ENCODE data around the gene SERPINB6.
"Not testable (repeated sequence)": the region's sequence is repeated elsewhere in the genome, so short reads cannot be mapped to it uniquely, and the experiment has no call there.

The SERPINB6 gene

DNA sequence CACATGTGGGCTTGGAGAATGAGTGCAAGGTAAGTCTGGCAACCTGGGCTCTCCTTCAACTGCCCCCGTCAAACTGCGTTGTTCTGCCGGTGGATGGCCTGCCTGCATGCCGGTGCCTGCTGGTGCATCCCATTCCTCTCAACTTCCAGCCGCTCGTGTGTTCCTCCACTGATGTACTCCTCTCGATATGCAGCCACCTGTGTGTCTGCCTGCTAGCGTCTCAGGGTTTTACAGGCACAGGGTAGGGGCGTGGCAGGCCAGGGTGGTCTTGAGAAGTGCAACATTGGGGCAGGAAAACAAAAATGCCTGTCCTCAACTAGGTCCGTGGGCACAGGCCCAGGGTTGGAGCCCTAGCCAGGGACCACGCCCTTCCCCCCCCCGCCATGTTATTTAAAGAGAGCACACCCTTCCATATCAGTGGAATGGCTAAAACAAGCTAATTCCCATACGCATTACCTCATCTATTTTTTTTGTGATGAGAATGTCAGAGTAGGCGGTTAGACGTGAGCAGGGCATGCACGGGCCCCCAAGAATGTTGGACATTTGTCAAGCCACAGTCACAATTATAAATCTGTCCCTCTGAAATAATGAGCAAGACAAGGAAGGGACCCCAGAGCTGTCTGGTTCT, 33.2 kb downstream of the SERPINB6 start:
- no peak for DNase-seq (ENCODE audit: low spot score)

DNA sequence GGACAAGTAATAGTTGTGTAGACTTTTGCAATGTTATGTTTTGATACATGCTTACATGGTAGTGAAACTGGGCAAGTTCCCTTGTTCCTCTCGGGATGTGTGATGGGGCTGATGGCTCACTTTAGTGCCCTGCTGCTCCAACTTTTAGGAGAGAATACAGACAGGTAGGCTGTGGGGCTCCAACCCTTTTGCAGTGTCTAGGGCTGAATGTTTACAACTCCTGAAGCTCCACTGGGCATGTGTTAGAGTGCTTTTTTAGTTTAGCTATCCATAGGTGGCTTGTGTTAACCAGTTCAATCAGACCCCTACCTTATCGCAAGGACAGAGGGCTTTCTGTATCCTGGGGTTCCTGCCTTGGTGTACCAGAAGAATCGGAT, 33.8 kb downstream of the SERPINB6 start:
- DNase-seq (ENCODE audit: low spot score), result no peak

DNA sequence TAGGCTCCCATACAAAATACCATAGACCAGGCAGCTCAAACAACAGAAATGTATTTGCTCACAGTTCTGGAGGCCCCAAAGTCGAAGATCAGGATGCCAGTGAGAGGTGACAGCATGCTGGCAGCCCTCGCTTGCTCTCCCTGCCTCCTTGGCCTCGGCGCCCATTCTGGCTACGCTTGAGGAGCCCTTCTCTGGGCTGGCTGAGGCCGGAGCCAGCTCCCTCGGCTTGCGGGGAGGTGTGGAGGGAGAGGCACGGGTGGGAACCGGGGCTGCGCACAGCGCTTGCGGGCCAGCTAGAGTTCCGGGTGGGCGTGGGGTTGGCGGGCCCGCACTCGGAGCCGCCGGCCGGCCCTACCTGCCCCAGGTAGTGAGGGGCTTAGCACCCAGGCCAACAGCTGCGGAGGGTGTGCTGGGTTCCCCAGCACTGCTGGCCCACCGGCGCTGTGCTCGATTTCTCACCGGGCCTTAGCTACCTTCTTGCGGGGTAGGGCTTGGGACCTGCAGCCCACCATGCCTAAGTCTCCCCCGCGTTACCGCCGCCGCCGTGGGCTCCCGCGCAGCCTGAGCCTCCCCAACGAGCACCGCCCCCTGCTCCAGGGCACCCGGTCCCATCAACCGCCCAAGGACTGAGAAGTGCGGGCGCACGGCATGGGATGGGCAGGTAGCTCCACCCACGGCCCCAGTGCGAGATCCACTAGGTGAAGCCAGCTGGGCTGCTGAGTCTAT, 35.6 kb downstream of the SERPINB6 start:
- no peak for DNase-seq (ENCODE audit: low spot score)

DNA sequence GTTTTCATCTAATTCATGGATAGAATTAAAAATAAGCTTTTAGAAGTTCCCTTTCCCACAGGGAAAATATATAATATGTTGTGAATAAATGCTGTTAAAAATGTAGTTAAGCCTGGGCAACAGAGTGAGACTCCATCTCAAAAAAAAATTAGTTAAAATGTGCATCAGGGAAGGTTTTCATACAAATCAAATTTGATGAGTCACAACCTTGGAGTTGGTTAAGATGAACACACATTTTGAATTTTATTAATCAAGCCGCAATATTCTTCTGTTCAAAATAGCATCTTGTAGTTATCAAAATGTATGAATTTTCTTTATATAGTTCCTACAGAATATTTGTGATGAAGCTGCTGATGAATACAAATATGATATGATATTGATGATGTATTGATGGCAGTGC, 37.3 kb downstream of the SERPINB6 start:
- no peak for DNase-seq (ENCODE audit: low spot score)

DNA sequence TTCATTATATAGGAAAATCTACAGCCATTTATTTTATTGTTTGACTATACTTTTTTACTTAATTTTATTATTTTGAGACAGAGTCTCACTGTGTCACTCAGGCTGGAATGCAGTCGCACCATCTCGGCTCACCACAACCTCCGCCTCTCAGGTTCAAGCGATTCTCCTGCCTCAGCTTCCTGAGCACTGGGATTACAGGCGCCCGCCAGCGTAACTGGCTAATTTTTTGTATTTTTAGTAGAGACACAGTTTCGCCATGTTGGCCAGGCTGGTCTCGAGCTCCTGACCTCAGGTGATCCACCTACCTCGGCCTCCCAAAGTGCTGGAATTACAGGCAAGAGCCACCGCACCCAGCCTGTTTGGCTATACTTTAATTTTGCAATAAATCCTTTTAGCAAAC, 38.5 kb downstream of the SERPINB6 start:
- not testable (repeated sequence) for DNase-seq (ENCODE audit: low spot score)

DNA sequence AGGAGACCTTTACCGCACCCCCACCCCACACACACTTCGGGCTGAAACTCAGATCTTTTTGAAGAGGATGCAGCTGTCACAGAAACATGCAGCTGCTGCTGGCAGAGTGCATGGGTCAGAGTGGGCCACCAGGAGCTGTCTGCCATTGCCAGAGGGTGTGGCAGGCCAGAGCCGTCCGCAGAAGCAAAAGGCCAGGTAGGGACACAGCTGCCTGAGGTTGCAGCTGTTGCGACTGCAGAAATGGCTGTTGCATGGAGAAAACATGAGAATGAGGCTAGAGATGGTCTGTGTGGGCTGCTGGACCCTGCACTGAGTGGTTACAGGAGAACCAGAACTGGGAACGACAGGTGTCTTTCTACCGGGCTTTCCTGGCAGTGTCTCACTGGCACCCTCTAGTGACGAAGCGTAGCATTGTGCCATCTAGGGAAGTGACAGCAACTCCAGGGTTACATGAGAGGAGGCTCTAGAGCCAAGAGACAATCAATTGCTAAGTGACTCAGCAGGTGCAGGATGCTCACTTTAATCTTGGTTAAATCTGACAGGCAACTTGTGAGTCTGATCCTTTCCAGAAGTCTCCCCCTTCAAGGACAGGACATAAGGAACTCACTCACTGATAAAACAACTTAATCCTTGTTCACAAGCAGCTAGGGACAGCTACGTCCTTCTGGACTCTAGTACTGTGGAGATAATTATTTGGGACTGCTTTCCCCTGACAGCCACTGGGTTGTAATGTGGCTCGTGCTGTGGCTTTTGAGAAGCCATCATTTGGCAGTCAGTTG, 39.2 kb downstream of the SERPINB6 start:
- DNase-seq (ENCODE audit: low spot score), result peak; percentile 92

DNA sequence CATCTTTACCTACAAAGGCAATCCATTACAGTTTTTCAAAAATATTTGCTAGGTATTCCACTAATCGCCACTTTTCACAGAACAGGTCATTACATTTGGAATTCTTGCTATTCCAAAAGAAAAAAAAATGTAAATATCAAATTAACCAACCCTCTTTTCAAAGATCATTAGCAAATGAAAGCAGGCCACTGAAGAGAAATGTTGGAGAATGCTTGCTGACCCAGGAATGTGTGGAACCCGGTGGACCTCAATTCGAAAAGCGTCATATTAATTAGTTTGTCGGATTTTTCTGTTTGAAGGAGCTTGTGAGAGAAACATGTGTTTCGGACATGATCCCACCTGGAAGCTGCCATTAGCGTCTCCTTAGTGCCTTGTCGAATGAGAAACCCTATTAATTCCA, 40.3 kb downstream of the SERPINB6 start:
- DNase-seq (ENCODE audit: low spot score), result no peak

DNA sequence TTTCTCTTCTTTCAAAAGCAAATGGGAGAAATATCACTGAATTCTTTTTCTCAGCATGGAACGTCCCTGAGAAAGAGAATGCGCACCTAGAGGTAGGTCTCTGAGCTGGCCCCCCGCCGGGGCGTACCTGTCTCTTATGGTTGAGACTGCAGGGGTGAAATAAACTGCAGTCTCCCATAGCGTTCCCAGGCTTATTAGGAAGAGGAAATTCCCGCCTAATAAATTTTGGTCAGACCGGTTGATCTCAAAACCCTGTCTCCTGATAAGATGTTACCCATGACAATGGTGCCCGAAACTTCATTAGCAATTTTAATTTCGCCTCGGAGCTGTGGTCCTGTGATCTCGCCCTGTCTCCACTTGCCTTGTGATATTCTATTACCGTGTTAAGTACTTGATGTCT, 43.4 kb downstream of the SERPINB6 start:
- not testable (repeated sequence) for DNase-seq (ENCODE audit: low spot score)

DNA sequence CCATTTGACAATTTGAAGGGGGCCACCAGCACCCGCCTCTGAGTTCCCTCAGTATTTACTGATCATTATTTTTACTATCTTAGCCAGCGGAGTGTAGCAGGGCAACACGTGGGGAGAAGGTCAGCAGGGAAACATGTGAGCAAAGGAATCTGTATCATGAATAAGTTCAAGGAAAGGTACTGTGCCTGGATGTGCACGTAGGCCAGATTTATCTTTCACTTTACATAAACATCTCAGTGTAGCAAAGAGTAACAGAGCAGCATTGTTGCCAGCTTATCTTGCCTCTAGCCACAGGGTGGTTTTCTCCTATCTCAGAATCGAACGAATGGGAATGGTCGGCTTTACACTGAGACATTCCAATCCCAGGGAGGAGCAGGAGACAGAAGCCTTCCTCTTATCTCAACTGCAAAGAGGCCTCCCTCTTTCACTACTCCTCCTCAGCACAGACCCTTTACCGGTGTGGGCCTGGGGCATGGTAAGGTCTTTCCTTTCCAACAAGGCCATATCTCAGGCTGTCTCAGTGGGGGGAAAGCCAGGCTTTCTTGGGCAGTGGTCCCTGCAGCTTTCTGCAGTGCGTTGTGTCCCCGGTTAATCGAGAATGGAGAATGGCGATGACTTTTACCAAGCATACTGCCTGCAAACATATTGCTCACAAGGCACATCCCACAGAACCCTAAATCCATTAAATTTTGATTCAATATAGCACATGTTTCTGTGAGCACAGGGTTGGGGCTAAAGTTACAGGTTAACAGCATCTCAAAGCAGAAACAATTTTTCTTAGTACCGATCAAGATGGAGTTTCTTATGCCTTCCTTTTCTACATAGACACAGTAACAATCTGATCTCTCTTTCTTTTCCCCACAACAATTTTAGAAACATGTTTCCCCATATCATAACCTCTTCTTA, 45.3 kb downstream of the SERPINB6 start:
- DNase-seq (ENCODE audit: low spot score), result not testable (repeated sequence)

DNA sequence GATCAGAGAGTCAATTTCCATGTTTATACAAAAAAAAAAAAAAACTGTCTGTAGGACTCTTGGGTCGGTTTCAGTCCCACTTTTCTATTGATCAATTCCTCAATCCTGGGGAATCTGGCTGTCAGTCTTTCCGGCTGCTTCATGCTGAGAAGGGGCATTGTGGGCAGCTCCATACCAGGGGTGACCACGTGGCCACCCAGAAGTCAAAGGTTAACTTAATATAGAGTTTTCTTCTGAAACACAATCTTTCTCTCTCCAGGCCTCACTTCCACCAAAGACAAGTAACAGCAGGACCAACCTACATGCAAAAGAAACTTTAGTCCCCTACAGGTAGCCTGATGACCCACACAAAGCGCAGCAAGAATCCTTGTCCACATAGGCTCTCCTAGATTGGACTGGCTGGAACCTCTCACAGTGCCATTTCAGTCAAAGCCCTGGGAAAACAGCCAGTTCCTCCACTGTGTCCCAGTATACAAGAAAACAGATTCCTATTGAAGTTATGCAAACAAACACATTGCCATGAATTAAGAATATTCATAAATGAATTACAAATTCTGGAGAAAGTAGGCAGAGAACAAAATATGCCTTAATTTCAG, 49.7 kb downstream of the SERPINB6 start:
- DNase-seq (ENCODE audit: low spot score), result peak; percentile 63

DNA sequence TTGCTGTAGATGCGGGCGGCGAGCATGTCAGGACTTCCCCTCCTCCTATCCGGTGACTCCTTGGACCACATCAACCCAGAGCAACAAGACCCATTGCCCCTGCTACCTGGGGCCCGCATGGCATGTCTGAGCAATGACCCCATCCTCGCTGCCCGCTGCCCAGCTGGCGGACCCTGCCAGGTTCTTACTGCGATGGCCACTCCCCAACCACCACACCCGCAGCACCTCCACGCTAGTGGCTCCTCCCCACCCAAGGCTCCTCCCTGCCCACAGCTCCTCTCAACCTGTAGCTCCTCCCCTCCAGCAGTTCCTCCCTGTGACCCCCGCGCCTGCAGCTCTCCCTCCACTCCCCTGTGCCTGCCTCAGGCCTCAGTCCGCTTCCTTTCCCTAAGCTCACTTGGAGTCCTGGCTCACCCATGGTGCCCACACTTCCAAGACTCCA, 50.7 kb downstream of the SERPINB6 start:
- no peak for DNase-seq (ENCODE audit: low spot score)

DNA sequence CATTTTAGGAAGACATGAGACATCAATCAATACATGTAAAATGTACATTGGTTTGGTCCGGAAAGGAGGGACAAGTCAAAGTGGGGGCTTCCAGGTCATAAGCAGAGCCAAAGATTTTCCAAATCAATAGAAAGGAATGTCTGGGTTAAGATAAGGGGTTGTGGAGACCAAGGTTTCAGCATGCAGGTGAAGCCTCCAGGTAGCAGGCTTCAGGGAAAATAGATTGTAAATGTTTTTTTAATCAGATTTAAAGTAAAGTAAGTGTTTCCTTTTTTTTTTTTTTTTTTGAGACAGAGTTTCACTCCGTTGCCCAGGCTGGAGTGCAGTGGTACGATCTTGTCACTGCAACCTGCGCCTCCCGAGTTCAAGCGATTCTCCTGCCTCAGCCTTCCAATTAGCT, 51.5 kb downstream of the SERPINB6 start:
- DNase-seq (ENCODE audit: low spot score), result no peak

DNA sequence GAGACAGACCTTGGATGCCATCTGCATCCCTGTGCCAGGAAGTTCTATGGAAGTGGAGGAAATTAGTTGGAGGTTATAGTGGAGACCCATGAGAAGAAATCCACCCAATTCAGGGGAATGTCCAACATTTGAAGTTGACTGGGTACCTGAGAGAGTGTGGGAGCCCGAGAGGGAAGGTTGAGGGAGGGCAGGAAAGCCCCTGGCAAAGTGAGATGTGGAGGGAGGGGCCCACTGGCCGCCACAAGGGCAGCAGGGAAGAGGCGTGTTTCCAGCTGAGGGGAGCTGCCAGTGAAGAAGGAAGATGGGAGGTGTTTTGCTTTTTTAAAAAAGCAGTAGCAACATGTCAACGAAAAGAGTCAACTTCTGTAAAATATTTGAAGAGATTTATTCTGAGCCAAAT, 52.0 kb downstream of the SERPINB6 start:
- no peak for DNase-seq (ENCODE audit: low spot score)

DNA sequence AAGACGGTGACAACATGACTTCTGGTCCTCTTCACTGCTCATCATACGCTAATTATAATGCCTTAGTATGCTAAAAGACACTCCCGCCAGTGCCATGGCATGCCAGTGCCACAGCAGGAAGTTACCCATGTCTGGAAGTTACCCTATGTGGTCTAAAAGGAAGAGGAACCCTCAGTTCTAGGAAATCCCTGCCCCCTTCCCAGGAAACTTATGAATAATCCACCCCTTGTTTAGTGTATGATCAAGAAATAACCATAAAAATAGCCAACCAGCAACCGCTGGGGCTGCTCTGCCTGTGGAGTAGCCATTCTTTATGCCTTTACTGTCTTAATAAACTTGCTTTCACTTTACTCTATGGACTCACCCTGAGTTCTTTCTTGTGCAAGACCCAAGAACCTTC, 52.4 kb downstream of the SERPINB6 start:
- no peak for DNase-seq (ENCODE audit: low spot score)

DNA sequence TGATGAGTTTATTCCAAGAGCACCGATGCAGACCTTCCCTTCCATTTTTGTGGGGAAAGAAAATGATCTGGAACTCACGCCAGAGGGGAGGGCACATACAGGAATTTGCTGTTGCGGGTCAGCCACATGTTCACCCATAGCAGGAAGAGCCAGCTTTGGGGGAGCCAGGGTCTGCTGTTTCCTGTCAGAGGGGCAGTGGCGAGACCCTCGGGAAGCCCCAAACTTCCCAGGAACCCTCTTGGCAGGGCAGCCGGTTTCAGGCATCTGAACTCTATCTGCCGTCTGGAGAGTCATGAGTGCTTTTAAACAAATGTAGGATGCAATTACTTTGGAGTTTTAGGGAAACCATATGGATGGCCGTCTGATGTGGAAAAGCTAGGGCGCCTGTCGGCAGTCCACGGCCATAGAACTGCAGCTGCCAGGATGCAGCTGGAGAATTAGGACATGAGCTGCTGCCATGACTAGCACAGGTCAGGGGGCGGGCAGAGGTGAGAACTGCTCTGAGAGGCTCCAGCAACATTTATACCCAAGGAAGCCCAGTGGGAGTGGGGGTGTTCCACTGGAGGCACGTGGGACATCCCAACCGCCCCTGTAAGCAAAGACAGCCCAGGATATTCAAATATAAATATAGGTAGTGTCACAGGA, 53.4 kb downstream of the SERPINB6 start:
- DNase-seq (ENCODE audit: low spot score), result no peak

DNA sequence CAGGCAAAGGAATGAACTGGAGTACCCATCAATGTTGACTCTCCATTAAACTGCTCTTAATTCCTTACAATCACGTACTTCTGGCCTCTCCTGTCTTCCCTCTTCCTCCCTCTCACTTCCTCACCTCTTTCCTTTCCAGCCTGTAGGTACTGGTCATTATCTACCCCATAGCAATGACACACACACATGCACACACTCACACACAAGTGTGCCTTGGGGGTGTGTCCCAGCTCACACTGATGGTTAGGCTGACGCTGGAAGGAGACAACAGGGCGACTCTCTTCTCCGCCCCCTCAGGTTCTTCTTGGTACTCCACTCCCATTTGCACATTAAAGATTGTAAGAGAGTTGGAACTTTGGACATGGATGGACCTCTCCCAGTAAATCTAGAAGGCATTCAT, 54.3 kb downstream of the SERPINB6 start:
- no peak for DNase-seq (ENCODE audit: low spot score)

DNA sequence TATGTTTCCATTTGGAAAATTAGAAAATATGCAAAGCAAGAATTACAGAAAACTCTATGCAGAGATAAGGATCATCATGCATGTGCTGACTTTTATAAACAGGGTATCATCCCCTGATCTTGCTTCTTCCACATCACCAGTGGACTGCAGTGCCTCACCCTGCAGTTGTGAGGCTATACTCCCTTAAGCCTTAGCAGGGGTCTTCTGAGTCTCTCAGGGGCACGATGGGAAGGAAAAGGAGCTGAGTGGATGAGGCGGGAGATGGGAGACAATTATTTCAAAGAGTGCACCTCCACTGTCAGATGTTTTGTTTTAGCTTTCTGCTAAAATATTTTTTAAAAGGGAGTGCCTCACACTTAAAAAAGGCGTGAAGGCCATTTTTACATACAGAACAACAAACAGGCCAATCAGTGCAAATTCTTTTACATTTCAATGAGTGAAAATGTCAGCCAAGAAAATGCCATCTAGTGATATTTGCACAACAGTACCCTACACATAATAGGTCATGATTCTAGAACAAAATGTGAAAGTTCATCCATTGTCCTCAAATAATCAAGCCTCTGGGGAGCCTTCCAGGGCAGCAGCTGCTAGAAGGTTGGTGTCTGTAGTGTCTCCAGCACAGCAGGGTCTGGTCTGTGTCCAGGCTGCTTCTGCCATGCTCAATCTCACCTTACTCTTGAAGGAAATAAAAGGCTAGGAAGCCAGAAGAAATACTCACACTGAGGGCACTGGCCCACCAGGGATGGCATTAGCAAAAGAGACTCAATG, 55.0 kb downstream of the SERPINB6 start:
- peak; percentile 63 for DNase-seq (ENCODE audit: low spot score)

DNA sequence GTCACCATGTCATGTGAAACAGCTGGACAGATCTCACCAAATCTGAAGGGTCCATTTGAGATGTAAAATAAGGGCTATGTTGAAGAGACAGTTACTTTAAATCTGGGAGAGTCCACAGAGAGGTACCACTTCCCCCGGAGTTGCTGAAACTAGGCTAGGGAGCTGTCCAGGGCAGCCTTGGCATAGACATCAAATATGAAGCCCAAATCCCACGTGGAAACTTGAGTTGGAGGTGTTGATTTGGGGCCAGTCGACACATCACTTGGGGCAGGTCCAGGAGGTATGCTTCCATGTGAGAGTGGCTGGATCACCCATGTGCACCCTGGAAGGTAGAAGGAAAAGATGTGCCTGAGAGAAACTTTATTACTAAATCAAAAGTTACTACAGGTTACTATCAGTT, 56.2 kb downstream of the SERPINB6 start:
- DNase-seq (ENCODE audit: low spot score), result no peak

DNA sequence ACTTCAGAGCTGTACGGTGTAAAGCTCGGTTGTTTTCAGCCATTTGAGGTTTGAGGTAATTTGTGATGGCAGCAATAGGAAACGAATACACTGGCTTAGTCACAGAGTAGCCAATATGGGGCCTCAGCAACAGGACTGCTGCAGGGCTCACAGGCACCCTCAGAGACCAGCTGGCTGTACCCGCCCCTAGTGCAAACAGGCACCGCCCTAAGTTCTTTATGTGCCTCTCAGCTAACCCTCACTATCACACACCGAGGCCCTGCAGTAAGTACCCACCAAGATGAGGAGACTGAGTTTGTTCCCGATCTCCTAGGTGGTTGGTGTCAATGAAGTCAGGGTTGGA, 57.1 kb downstream of the SERPINB6 start:
- no peak for DNase-seq (ENCODE audit: low spot score)

DNA sequence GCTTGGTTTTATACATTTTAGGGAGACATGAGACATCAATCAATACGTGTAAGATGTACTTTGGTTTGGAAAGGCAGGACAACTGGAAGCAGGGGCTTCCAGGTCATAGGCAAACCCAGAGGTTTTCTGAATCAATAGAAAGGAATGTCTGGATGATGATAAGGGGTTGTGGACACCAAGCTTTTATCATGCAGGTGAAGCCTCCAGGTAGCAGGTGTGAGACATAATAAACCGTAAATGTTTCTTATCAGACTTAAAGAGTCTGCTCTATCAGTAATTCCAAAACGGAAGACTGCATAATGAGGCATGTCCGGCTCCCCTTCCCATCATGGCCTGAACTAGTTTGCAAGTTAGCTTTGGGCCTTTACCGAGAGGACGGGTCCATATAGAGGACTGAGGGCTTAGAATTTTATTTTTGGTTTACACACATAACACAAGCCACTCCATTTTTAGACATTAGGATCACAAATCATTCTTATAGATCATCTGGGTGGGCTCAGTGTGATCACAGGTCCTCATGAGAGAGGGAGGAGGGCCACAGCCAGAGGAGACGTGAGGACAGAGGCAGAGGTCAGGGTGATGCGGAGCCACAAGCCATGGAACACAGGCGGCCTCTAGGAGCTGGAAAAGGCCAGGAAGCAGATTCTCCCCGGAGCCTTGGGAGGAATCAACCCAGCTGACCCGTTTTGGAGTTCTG, 57.6 kb downstream of the SERPINB6 start:
- no peak for DNase-seq (ENCODE audit: low spot score)
